ENCODE data around the gene DENND1C.

- no peak for TF ChIP-seq REST (IDR thresholded peaks at IDR 0.05; ENCODE audit: insufficient read depth in 1 of 2, low read depth in 2 of 2, low read length in 2 of 2)
- no peak for TF ChIP-seq SIN3A (IDR thresholded peaks at IDR 0.05; ENCODE audit: borderline replicate concordance, insufficient read depth, low read length)
- no peak for TF ChIP-seq TAF1 (IDR thresholded peaks at IDR 0.05; ENCODE audit: borderline replicate concordance, insufficient read depth, low read length)
- TF ChIP-seq FOXP2 (optimal IDR thresholded peaks at IDR 0.05; ENCODE audit: borderline replicate concordance, extremely low read depth, extremely low read length, insufficient read depth): no peak
- no peak for TF ChIP-seq POLR2AphosphoS5 (IDR thresholded peaks at IDR 0.05; ENCODE audit: low read depth, low read length)
Measured at GRCh38 chr19:6498294-6499036, 16.9 kb upstream of the DENND1C start.
